ENCODE results near the gene BTN1A1.
"Not testable (repeated sequence)": the region's sequence is repeated elsewhere in the genome, so short reads cannot be mapped to it uniquely, and the experiment has no call there.

BTN1A1 gene

GRCh38 chr6:26477426-26477825, 22.7 kb upstream of the BTN1A1 start:
- no peak for DNase-seq

DNA sequence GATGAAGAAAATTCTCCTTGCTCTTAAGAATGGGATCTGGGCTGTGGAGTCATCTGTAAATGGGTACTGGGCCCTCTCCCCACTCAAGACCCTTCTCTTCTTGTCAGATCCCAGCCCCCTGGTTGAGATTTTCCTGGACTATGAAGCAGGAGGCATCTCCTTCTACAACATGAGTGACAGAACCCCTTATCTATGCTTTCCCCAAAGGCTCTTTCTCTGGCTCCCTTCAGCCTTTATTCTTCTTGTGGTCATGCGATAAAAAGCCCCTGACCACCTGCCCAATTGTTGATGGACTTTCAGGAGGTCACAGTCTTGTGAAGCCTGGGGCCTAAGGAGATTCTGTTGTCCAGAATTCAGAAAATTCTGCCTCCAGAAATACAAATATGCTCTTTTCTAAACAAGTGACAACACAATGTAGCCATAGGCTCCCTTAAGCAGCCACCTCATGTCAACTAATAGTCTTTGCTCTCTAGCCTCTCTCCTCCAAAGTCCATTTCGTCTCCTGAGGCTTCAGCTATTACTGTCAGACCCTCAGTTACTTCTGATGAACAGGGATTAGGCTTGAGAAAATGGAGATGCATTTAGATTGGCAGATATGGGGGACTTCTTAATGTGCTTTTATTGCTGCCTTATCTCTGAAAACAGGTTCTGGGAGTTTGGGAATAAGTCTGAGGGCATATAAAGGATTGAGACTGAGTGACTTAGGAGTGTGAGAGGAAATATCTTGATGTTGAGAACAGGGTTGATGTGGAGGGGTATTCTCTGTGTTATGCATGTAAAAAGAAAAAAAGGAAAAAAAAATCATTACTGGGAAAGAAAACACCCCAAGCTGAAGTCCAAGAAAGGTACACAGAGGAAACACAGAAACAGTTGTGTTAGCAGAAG, 21.8 kb upstream of the BTN1A1 start:
- DNase-seq: no peak

DNA sequence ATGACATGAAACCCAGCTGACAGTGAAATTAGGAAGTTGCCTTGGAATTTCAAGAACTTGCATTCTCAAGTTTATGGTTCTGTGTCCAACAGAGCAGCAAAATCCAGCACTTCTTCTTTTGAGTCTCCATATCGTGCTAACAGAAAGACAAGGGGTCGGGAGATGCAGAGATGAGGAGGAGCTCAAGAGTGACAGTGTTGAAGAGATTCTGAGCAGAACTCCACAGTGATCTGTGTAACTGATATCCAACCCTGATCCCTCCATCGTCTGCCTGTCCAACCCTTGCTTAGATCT, 21.2 kb upstream of the BTN1A1 start:
- no peak for DNase-seq

DNA sequence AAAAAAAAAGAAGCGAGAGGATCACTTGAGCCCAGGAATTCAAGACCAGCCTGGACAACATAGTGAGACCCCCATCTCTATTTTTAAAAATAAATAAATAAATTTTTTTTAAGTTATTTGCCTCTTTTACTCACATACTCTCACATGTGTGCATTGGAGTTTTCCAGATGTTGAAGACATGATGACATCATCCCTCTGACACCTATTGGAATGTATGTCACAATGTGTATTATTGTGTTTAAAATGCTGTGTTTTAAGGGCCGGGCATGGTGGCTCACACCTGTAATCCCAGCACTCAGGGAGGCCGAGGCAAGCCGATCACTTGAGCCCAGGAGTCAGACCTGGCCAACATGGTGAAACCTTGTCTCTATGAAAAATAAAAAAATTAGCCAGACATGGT, 17.8 kb upstream of the BTN1A1 start:
- no peak for DNase-seq

- no peak for DNase-seq
Measured at GRCh38 chr6:26483727-26484126, 16.4 kb upstream of the BTN1A1 start.

- no peak for DNase-seq
Measured at GRCh38 chr6:26484161-26484560, 15.9 kb upstream of the BTN1A1 start.

GRCh38 chr6:26485112-26485780, 14.9 kb upstream of the BTN1A1 start:
- no peak for DNase-seq

DNA sequence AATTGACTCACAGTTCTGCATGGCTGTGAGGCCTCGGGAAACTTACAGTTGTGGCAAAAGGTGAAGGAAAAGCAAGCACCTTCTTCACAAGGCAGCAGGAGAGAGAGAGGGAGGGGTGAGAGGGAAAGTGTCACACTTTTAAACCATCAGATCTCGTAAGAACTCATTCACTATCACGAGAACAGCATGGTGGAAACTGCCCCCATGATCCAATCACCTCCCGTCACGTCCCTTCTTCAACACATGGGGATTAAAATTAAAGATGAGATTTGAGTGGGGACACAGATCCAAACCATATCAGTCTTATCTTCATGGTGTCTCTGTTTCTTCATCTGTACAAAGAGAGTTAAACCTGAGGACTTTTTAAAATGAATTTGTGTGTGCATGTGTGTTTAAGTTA, 13.7 kb upstream of the BTN1A1 start:
- DNase-seq: no peak

- DNase-seq: no peak
Measured at GRCh38 chr6:26487466-26487865, 12.6 kb upstream of the BTN1A1 start.

- no peak for DNase-seq
Measured at GRCh38 chr6:26489996-26490964, 9.8 kb upstream of the BTN1A1 start.

DNA sequence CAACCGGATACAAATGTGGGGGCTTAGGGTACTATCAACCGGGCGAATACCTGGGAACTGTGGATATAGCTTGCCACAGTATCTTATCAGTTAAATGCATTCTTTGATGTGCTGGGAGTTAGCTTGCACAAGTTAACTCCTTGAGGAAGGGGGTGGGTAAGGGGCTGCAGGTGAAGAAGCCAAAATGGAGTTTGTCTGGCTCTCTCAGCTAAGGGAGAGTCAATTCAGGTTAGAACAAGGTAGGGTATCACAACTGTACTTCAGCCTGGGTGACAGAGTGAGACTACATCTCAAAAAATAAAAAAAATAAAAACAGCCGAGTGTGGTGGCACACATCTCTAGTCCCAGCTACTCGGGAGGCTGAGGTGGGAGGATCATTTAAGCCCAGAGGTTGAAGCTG, 8.5 kb upstream of the BTN1A1 start:
- DNase-seq: no peak

- DNase-seq: peak; percentile 31
Measured at GRCh38 chr6:26493258-26493657, 6.8 kb upstream of the BTN1A1 start.

DNA sequence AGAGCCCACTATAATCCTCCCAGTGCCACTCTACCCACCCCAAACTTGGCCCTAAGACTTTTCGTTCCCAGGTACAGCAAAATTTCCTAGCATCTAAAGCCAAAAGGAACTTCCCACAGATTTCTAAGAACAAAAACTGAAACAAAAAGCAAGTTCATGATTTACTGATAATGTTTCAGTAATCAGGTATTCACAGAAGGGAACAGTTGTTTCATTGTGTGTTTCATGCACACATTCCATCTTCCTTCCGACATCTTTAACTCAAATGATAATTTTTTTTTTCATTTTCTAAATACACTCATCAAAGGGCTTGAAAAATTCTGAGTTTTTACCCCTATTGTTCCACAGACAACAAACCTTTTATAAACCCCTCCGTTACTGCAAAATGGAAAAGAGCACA, 6.0 kb upstream of the BTN1A1 start:
- no peak for DNase-seq

- DNase-seq: no peak
Measured at GRCh38 chr6:26495281-26495680, 4.8 kb upstream of the BTN1A1 start.

DNA sequence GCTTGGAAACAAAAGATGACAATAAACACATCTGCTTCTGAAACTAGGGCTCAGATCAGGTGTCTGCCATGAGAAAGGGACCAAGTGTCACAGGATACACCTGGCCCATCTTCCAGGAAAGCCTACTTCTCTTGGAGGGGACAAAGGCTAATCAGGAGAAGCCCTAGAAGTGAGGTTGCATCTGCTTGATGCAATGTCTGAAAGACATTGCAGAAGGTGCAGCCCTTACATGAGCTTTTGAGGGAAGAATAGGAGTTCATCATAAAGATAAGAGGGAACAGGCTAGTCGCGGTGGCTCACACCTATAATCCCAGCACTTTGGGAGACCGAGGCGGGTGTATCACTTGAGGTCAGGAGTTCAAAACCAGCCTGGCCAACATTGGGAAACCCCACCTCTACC, 2.5 kb upstream of the BTN1A1 start:
- DNase-seq: no peak

- no peak for DNase-seq
Measured at GRCh38 chr6:26501482-26501986, 1.4 kb downstream of the BTN1A1 start.

GRCh38 chr6:26502165-26502564, 2.1 kb downstream of the BTN1A1 start:
- no peak for DNase-seq

DNA sequence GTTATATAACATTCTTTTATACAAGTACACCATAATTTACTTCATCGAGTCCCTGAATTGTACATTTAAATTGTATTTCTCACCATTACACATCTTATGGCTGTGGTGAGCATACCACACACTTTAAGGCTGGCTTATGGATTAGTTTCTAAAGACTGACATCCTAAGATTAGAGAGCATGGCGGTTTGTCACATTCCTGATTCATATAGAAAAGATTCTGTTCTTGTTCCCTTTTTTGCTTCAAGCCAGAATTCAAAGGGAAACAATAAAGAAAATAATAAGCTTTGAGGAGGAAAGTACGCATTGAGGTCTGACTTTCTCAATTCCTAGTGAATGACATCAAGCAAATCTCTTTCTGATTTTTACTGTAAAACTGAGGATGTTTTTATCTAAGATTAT, 2.5 kb downstream of the BTN1A1 start:
- no peak for DNase-seq

DNA sequence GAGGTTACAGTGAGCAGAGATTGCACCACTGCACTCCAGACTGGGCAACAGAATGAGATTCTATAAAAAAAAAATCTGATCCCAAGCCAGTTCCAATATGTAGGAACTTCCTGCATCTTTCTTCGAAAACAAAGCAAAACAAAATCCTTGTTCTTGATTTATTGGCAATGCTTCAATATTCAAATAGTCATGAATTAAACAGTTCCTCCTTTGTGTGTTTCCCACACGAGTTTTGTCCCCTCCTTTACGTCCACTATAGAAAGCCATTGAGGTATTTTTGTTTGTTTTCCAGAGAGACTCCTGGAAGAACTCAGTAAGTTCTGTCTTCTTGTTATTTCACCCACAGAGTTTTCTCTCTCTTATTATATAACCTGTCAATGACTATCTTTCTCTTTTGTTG, 7.6 kb downstream of the BTN1A1 start:
- no peak for DNase-seq

DNA sequence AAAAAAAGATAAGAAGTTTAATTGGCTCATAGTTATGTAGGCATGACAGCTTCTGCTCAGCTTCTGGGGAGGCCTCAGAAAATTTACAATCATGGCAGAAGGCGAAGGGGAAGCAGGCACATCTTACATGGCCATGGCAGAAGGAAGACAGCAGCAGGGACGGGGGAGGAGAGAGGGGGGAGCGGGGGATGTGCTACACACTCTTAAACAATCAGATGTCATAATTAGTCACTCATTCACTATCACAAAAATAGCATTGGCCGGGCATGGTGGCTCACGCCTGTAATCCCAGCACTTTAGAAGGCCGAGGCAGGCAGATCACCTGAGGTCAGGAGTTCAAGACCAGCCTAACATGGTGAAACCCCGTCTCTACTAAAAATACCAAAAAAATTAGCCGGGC, 10.9 kb downstream of the BTN1A1 start:
- not testable (repeated sequence) for DNase-seq

- DNase-seq: no peak
Measured at GRCh38 chr6:26514984-26515383, 14.9 kb downstream of the BTN1A1 start.

- peak; percentile 39 for DNase-seq
Measured at GRCh38 chr6:26516481-26517427, 16.7 kb downstream of the BTN1A1 start.
